HG03039 (cell line): ENCODE data around the gene NUDT11.
"Not testable (repeated sequence)": the region's sequence is repeated elsewhere in the genome, so short reads cannot be mapped to it uniquely, and the experiment has no call there.

Experiments used
- ATAC-seq: cut with Tn5 transposase; IDR thresholded peaks from one replicate; pipeline ENCODE4 v1.9.1; 2021; ENCODE audit warnings: mild to moderate bottlenecking, moderate library complexity; ENCODE audit not compliant: unreplicated experiment

Gene NUDT11

DNA sequence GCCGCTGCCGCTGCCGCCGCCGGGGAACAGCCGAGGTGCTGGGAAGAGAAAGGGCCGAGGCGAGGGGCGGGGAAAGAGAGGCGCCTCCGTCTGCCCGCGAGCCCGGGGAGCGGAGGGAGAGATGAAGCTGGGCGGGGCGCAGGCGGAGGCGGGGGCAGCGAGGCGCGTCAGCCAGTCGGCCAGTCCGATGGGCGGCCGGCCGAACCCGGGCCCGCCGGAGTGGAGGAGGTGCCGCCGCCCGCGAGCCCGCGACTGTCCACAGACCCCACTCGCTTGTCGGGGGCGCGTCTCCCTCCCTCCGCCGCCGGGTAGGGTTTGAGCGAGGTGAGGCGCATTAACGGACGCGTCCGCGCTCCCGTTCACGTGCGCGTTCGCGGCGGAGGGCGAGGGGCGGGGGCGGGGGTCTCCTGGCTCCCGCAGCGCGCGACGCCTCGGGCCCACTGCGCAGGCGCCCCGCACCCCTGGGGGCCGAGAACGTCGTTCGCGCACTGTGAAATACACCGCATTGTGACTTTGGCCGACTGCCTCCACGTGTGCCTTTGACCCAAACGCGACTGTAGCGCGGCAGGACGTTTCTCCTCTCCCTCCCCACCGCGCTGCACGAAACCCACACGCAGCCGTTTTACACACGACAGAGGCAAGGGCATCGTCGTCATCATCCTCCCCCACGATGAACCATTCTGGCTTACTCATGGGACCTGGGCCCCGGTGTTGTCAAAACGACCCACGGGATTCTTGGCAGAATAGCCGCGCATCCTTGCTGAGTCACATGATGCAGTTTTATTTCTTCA lies at the start of gene NUDT11:
NUDT11 (minus strand) TSS at position 92 of the 791 bp plus-strand sequence. CDS start 148 bp downstream, outside the sequence.
- ATAC-seq: peak; percentile 59

DNA sequence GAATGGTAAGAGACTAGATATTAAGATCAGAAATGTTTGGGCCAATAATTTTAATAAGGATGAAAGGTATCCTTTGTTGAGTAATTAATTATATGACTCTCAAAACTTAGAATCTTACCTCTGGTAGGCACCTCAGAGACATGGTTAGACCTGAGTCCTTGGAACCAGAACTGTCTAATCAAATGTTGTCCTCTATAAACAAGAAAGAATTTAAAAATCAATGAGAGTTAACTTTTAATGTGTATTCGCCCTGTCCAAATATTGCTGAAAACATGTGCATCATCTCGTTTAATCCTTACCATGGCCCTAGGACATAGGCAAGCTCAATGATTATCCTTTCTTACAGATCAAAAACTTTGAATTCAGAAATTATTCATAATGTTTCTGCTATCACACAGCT lies 24.0 kb upstream of the NUDT11 start:
- no peak for ATAC-seq

GRCh38 chrX:51519131-51519530 lies 22.7 kb upstream of the NUDT11 start:
- ATAC-seq: not testable (repeated sequence)

DNA sequence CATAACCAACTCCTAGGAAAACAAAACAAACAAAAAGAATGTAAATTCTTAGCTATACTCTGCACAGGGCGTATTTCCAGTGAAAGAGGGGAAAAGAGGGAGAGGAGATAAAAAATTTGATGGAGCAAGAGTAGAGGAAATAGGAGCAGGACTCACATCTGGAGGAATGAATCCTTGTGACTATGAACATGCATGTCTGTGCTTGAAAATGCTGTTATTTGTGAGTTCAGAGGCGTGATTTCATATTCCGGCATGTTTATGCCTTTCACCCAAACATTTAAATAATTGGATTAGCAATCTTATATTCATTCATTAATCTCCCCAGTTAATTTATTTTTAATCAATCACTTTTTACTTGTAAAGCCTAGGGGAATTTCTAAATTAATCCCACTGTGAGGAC lies 11.2 kb upstream of the NUDT11 start:
- no peak for ATAC-seq

DNA sequence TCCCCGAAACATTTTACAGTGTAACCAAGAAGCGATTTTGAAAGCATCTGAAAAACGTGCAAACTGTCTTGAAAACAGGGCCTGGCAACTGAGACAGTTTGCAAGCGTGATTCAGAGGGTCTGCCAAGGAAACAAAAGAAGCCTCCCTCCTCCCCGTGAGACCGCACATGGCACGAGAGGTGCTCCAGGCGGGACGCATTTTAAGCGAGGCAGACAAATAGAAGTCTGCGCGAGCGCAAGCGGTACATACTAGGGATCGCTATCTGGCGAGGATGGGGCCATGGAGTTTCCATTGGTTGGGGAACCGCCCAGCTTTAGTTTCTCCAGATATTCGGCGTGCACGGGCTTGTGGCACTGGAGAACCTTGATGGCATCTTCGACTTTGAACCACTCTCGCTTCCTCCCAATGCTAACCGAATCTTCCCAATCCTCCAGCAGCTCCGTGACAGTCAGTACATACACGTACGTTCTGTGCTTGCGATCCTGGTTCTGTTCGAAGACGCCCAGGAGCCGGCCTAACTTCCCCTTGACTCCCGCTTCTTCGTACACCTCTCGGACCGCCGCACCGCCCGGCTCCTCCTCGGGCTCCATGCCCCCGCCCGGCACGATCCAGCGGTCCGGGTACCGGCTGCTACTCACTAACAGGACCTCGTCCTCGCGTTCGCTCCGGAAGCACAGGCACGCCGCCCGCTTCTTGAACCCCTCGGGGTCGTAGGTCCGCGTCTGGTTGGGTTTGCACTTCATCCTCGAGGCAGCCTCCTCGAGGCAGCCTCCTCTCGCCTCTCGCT lies 497 bp downstream of the NUDT11 start:
- peak; percentile 10 for ATAC-seq

- no peak for ATAC-seq
Observed at GRCh38 chrX:51494409-51494808, 2.0 kb downstream of the NUDT11 start.

DNA sequence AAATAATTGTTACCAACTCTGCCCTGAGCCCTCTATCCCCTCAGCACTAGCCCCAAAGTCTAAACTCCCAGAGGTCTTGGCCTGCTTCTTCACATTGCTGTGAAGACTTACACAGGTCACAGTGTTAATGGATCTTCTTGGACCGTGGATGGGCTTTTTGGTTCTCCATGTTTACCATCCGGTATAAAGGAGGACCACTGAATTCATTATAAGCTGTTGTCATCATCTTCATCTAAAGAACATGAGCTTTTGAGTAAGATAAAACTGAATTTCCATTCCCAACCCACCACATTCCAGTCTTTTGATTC lies 8.5 kb downstream of the NUDT11 start:
- ATAC-seq: no peak

DNA sequence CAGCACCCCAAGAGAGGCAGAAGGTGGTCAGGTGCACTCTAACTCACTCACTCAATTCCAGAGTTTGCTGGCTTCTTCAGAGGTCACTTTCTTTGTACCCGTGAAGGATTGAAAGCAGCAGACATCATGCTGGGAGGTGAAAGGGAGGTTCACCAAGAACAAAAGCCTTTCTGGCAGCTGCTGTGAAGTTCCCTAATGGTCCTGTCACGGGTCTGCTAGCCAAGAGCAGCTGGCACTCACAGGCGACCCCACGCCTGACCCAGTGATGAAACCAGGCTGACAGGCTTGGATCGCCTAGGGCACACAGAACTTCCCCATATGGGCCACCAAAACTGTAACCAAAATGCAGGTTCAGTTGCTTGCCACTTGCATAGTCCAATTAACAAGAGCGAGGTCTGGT lies 11.8 kb downstream of the NUDT11 start:
- ATAC-seq: no peak

DNA sequence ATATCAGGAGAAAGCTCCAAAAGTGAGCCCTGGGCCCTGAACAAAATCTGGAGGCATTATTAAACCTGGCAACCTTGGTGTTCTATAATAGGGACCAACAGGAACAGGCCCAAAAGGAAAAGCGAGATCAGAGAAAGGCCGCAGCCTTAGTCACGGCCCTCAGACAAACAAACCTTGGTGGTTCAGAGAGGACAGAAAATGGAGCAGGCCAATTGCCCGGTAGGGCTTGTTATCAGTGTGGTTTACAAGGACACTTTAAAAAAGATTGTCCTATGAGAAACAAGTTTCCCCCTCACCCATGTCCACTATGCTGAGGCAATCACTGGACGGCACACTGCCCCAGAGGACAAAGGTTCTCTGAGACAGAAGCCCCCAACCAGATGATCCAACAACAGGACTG lies 14.0 kb downstream of the NUDT11 start:
- not testable (repeated sequence) for ATAC-seq

GRCh38 chrX:51476930-51477329 lies 19.5 kb downstream of the NUDT11 start:
- ATAC-seq: no peak

DNA sequence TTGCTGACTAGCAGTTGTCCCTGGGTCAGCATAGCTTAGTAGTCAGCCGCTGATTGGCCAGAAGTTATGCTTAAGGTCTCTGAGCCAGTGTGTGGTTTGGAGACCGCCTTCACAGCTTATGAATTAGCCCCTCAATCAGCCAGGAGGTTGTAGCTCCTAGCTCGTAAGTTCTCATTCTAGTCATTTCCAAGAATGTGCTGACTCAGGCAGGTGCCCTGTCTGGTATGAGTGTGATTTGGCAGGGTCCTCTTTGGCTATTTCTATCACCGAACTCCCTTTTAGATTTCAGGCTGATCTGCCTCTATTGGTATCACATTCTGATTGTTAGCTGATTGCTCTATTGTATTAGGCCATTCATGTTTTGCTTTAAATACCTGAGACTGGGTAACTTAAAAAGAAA lies 33.1 kb downstream of the NUDT11 start:
- ATAC-seq: no peak

- no peak for ATAC-seq
Observed at GRCh38 chrX:51461053-51462044, 35.0 kb downstream of the NUDT11 start.

DNA sequence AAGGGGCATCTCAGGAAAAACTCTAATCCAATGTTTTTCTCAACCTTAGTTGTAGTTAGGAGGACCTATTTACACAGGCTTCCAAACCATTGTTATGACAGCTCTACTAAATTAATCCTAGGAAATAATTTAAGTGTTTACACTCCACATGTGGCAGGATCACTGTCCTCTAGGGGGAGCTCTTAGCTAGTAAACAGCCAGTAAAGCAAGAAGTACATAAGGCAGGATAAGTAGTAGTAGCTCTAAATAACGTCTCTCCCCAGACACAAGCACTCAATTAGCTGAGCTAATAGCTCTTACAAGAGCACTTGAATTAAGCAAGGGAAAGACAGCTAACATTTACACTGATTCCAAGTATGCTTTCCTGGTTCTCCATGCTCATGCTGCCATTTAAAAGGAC lies 37.3 kb downstream of the NUDT11 start:
- ATAC-seq: no peak

- no peak for ATAC-seq
Observed at GRCh38 chrX:51456814-51457213, 39.6 kb downstream of the NUDT11 start.

GRCh38 chrX:51456246-51456645 lies 40.1 kb downstream of the NUDT11 start:
- ATAC-seq: no peak

DNA sequence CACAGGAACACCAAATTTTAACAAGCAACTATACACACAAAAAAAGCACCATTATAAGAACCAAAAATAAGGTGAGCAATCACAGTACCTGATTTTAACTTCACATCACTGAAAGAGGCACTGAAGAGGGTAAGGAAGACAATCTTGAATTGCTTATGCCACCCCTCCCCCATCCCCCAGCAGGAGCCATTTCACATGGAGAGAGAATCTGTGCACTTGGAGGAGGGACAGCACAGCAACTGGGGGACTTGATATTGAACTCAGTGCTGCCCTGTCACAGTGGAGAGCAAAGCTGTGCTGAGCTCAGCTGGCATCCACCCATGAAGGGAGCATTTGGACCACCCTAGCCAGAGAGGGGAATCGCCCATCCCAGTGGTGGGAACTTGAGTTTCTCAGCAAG lies 56.0 kb downstream of the NUDT11 start:
- ATAC-seq: no peak
